GM18861 (cell line): ENCODE results near the gene USP21.

ENCODE experiments used
- ATAC-seq: cut with Tn5 transposase; IDR thresholded peaks from one replicate; pipeline ENCODE4 v1.9.1; 2021; ENCODE audit not compliant: unreplicated experiment

The USP21 gene

DNA sequence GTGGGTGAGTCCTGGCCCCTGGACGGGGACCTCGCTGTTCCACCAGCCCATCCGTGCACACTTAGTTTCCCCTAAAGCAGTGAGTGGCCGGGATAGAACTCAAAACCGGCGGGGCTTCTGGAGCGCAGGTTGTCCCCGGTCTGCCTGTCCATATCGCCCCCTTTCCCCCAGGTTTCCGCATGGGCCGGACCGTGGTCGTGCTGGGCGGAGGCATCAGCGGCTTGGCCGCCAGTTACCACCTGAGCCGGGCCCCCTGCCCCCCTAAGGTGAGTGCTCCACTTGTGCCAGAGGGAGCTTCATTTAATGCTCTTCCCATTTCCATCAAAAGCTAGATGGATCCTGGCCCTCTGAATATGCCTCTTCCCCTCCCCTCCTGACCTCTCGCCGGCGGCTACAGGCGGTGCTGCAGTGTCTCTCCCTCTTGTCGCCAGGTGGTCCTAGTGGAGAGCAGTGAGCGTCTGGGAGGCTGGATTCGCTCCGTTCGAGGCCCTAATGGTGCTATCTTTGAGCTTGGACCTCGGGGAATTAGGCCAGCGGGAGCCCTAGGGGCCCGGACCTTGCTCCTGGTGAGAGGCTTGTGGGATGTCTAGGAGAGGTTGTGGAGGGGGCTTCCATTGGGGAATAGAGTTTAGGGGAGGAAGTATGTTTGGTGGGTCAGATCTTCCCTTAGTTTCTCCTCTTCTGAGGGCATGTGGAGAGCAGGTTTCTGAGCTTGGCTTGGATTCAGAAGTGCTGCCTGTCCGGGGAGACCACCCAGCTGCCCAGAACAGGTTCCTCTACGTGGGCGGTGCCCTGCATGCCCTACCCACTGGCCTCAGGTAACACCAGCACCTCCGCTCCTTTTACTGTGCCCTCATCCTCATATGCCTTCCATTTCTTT is 7.6 kb downstream of the USP21 start:
- no peak for ATAC-seq

DNA sequence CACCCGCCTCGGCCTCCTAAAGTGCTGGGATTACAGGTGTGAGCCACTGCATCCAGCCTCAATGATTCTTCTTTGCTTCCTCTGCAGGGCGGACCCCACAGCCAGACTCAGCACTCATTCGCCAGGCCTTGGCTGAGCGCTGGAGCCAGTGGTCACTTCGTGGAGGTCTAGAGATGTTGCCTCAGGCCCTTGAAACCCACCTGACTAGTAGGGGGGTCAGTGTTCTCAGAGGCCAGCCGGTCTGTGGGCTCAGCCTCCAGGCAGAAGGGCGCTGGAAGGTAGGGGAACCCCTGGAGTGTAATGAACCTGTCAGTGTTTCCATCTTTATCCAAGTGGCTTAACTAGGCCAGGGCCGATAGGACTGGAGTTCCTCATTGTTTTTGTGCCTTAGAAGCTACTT is 9.6 kb downstream of the USP21 start:
- no peak for ATAC-seq

DNA sequence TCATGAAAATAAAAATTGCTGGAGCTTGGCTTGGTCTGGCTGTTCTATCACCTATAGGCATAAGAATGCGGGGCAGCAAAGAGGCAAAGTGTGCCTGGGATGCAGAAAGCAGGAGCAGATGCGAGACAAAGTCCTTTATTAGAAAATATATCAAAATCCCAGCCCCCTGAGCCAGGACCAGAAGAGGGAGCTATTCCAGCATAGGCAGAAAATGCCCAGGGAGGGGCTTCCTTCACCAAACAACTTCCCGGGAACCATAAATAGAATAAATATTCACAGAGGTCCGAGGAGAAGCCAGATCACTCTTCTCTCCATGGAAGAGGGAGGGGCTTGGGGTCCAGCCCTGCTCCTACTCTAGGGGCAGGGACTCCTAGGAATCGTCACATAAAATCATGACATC is 11.9 kb downstream of the USP21 start:
- no peak for ATAC-seq

GRCh38 chr1:161171696-161172095 is 12.4 kb downstream of the USP21 start:
- ATAC-seq: no peak

GRCh38 chr1:161172349-161172748 is 13.0 kb downstream of the USP21 start:
- no peak for ATAC-seq

DNA sequence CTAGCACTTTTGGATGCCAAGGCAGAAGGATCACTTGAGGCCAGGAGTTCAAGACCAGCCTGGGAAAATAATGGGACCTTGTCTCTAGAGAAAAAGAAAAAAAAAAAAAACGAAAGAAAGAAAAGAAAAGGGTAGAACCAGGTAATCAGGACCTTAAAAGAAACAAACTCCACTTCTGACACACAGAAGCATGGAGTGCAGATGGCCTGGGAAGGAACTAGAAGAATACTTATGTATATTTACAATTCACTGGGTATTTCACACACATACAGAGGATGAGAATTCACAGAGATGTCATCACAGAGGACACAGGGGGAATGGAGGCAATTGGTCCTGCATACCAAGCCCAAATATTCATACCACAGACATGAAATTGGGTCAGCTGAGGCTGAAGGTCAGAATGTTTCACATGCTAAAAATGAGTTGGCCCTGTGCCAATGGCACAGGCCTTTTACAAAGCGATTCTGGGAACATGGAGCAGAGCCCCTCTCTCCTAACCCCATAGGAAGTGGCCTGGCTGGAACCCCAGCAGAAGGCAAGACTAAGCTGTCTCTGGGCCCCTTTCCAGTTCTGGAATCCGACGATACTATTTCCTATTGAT is 13.6 kb downstream of the USP21 start:
- no peak for ATAC-seq

- no peak for ATAC-seq
Measured at GRCh38 chr1:161173711-161174110, 14.4 kb downstream of the USP21 start.

- ATAC-seq: no peak
Measured at GRCh38 chr1:161174911-161175310, 15.6 kb downstream of the USP21 start.

DNA sequence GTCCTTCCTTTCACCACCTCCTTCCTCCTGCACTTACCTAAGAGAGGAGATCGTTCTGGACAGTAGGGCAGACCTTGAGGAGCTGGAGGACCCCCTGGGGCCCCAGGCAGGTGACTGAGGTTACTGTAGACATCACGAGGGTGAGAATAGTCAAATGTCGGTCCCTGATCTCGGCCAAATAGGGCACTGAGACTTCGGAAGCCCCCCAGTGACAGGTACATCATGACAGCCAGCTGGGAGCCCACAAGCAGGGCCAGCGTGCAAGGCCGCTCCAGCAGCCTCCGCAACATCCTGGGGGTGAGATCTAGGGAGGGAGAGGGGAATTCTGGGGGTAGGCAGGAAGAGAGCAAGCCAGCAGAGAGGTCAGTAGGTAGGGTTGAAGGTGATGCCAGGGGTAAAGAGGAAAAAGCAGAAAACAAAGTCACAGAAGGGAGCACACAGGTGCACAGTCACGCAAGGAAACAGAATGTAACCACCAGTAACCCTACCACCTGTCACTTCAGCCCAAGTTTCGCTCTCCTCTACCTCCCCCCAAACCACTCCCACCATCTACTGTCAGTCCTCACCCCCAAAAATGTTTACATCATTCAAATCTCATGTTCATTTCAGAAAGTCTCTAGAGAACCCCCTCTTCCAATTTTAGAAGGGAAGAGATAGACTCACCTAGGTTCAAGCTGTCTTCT is 16.6 kb downstream of the USP21 start:
- no peak for ATAC-seq

DNA sequence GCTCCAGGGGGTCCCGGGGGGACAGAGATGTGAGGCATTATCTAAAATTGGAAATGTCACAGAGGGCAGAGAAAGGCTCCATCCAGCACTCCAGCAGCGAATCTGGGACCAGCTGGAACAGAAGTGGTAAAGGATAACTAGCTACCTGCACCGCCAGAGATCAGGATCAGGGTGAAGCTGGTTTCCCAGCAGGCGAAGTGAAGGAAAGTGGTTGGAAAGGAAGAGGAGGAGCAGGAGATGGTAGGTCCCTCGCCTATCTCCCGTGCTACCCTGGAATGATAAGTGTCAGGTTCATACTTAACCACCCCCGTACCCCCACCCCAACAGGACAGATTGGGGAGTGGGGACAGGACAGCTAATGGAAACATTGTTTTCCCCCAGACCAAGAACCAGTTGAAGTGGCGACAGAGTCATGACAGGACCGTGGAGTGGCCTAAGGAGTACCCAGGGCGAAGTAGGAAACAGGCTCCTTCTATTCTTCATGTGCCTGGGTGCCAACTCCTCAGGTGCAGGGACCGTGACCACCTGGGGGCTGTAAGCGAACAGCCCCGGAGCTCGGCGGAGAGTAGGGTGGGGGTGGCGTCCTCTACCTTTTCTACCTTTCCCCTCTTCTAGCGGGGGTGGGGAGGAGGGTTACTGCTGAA is 17.3 kb downstream of the USP21 start:
- no peak for ATAC-seq

GRCh38 chr1:161177112-161177935 is 18.0 kb downstream of the USP21 start, which contains the start of gene B4GALT3:
Gene B4GALT3 (minus strand): TSS chr1:161177507. CDS start chr1:161176060, 1,447 bp downstream.
- ATAC-seq: peak; percentile 56

GRCh38 chr1:161177936-161178244 is 18.6 kb downstream of the USP21 start:
- no peak for ATAC-seq

DNA sequence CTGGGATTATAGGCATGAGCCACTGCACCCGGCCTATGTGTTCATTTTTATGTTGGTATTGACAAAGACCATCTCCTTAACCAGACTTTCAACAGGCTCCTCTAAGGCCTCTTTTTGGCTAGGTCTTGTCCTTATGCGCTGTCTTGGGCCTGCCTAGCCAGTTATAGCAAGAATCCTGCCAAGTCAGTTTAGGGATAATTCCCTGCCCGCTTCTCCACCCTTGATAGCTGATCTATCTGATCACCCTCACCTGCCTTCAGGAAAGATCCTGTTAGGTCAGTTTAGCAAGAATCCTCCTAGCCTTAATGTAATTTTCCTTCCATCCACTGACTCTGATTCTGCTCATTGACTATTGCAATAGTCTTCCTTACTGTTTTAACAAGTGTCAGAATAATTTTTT is 20.4 kb downstream of the USP21 start:
- no peak for ATAC-seq

- no peak for ATAC-seq
Measured at GRCh38 chr1:161180639-161181038, 21.3 kb downstream of the USP21 start.

DNA sequence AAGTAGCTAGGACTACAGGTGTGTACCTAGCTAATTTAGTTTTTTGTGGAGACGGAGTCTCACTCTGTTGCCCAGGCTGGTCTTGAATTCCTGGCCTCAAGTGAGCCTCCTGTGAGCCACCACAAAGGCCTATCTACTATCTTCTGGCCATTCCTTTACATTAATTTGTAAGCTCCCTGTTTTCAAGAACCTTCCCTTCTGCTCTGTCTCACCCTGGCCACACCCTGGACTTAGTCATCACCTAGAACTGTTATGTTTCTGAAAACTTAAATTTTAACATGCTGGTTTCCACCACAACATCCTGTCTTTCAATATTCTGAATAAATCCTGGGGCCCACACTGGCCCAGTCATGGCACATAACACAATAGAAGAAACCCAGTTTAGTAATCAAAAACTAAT is 22.9 kb downstream of the USP21 start:
- ATAC-seq: peak; percentile 46

- ATAC-seq: peak; percentile 74
Measured at GRCh38 chr1:161185282-161185682, 26.0 kb downstream of the USP21 start.

GRCh38 chr1:161185732-161186311 is 26.5 kb downstream of the USP21 start:
- ATAC-seq: peak; percentile 27

- ATAC-seq: no peak
Measured at GRCh38 chr1:161187311-161187710, 28.0 kb downstream of the USP21 start.

DNA sequence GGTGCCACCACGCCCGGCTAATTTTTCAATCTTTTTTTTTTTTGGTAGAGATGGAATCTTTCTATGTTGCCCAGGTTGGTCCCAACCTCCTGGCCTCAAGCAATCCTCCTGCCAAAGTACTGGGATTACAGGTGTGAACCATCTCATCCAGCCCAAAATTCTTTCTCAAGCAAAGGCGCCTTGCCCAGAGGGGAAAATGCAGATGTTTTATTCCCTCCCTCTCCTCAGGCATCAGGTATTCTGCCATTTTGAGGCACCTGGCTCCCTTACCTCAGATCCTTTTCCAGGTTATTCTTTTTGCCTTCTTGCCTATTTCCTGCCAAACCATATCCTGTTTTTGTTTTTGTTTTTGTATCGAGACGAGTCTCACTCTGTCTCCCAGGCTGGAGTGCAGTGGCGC is 29.1 kb downstream of the USP21 start:
- no peak for ATAC-seq

DNA sequence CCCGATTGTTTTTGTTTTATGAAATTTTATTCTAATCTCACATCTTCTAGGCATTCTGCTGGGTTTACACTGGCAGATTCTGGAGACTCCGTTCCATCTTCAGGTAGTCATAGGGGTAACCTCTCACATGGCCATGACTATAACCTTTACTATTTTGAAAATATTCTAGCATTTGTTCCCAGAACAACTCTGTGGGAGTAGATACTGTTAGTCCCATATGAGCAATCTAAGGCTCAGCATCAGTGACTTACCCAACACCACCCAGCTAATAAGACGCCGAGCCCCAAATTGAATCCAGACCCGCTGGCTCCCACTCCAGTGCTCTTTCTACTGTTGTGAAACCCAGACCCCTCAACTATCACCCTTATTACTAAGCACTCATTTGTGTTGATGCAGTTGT is 29.7 kb downstream of the USP21 start:
- no peak for ATAC-seq
